ENCODE measurements around the gene TCAP.
A peak's percentile ranks its signal among the peaks of the same experiment; 100 is the strongest.
"Not testable (repeated sequence)": the region's sequence is repeated elsewhere in the genome, so short reads cannot be mapped to it uniquely, and the experiment has no call there.

TCAP gene

DNA sequence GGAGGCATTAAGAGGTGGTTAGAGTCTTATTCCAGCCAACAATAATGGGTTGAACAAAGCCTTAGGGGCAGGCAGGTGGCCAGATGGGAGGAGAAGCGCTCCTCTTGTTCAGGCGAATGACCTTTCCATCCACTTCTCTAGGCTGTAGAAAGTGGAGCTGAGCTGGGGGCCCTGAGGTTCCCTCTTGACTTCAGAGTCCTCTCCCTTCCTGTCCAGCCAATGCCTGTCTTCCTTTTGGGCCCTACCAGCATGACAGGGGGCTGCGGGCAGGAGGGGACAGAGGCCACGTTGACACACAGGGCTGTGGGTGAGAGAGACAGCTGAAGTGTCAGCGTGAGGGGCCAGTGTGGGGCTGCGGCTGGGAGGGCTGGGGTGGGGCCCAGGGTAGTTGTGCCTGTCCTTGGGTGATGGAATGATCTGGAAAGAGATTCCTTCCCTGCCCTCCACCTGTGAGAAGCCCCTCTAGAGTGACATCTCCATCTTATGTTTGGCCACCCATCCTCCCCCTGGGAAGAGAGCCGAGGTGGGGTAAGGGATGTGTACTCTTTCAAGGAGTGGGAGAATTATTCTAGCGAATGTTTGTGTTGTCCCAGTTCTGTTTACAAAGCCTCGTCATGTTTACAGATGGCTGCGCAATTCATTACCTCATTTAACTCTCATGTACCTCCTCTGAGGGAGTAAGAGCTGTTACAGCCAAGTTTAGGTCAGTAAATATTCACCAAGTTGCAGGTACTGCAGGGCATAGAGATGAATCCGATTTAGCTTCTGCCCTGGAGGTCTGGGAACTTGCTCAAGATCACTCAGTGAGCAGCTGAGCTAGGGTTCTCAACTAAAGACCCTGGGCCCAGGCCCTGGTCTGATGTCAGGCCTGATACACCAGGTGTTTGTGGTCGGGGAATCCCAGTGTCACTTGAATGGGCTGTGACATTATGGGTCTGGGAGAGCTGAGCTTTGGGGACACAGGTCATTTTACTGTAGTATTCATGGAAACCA, 38.0 kb downstream of the TCAP start:
- DNase-seq, result no peak

DNA sequence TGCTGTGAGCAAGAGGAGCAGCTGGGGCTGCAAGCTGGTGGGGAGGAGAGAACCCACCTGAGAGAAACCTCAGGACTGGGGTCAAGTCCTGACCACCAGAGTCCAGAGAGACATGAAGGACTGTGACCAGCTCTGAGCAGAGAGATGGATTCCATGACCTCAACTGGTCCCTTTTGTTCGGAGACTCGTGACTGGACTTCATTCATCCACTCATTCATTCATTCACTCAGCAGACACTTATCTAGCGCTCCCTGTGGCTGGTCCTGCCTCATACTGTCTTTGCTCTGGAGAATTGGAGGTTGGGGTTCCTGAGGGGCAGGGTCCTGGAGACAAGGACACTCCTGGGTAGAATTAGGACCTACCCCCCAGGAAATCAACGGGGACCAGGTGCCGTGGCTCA, 38.8 kb downstream of the TCAP start:
- no peak for DNase-seq

DNA sequence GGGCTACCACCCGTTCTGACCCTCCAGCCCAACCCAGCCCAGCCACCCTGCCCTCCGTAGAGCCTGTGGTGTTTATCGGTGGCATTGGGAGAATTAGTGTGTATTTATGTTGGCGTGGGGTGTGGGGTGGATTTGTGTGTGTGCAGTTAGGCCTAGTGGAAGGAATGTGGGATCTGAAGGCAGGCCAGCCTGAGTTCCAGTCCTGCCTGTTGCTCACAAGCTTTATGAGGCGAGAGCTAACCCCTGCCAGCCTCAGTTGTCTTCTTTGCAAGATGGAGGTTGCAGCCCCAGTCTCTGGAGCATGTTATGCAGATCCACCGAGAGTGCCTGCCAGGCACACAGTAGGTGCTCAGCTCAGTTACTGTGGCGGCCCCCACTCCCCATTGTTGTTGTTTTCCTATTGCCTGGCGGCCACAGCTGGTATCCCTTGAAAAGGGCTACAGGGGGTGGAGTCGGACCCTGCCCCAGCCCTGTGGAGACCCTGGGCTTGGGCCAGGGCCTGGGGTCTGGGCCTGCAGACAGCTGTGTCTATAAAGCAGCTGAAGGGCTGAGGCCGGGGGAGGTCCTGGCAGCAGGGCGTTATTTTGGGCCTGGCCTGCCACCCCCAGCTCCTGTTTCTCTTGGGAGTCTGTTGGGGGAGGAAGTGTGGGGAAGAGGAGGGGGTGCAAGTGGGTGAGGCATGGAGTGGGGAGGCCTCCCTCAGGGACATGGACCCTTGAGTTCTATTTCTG, 39.8 kb downstream of the TCAP start:
- no peak for DNase-seq

DNA sequence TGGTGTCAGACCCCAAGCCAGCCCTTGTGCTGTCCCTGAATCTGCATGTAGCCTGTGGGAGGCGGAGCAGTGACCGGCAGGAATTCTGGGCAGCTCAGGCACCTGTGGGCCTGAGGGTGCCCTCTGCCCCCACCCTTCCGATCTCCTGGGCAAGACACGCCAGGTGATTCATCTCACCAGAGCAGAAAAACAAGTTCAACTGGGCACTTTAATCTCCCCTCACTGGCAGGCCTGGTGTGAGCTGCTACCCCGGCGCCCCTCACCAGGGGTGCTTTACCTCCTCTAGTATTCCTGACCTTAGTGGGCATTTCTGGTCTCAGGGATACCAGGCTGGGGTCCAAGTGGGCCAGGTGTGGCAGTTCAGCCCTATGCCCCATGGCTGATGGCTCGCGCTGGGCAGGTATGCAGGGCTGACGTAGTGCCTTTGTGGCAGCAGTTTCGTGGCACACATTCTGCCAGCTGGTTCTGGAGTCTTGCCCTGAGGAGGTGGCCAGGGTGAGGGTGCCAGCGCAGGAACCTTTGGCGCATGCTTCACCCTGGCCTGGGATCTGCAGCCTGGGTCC, 40.7 kb downstream of the TCAP start:
- peak in 4 of 51 donors; percentile 3 to 16 (median 8) for DNase-seq

DNA sequence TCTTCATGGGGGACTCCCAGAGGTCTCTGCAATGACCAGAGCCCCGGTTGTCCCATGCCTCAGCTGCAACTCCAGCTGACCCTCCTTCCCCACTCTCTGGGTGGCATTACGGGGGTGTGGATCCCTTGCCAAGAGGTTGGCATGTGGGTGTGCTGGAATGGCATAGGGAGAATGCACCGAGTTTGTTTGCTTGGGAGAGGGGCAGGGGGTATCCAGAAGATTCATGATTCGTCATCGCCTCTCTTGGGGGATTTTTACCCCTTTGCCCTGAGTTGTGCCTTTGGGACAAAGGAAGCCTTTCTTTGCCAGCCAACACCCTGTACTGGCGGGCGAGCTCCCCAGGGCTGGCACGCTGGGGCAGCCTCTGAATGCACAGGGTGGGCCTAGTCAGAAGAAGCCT, 41.2 kb downstream of the TCAP start:
- DNase-seq, result no peak

DNA sequence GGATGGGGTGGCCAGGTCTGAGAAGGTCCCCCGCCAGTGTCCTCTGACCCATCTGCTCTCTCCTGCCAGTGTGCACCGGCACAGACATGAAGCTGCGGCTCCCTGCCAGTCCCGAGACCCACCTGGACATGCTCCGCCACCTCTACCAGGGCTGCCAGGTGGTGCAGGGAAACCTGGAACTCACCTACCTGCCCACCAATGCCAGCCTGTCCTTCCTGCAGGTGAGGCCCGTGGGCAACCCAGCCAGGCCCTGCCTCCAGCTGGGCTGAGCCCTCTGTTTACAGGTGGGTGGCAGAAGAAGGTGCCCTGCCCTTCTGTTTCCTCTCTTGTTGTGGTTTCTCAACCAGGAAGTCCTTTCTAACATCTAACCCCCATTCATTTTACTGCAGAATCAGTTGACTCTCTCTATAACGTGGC, 41.8 kb downstream of the TCAP start:
- no peak for DNase-seq

DNA sequence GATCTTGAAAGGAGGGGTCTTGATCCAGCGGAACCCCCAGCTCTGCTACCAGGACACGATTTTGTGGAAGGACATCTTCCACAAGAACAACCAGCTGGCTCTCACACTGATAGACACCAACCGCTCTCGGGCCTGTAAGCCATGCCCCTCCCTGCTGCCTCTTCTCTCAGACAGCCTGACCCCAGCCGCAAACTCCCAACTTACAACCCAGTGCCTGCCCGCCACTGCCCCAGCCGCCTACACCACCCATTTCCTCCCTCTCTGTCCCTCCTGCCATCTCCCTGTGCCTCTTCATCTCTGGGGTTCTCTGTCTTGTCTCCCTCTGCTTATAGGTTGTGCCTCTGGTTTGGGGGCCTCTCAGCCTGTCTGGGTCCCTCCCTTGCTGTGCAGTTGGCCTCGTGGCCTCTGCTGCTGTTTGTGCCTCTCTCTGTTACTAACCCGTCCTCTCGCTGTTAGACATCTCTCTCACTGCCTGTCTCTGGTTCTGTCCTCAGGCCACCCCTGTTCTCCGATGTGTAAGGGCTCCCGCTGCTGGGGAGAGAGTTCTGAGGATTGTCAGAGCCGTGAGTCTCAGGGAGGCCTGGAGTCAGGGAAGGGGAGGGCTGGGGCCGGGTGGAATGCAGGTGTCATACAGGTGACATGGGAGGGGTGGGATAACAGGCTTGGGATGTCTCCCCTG, 44.3 kb downstream of the TCAP start:
- no peak for DNase-seq

DNA sequence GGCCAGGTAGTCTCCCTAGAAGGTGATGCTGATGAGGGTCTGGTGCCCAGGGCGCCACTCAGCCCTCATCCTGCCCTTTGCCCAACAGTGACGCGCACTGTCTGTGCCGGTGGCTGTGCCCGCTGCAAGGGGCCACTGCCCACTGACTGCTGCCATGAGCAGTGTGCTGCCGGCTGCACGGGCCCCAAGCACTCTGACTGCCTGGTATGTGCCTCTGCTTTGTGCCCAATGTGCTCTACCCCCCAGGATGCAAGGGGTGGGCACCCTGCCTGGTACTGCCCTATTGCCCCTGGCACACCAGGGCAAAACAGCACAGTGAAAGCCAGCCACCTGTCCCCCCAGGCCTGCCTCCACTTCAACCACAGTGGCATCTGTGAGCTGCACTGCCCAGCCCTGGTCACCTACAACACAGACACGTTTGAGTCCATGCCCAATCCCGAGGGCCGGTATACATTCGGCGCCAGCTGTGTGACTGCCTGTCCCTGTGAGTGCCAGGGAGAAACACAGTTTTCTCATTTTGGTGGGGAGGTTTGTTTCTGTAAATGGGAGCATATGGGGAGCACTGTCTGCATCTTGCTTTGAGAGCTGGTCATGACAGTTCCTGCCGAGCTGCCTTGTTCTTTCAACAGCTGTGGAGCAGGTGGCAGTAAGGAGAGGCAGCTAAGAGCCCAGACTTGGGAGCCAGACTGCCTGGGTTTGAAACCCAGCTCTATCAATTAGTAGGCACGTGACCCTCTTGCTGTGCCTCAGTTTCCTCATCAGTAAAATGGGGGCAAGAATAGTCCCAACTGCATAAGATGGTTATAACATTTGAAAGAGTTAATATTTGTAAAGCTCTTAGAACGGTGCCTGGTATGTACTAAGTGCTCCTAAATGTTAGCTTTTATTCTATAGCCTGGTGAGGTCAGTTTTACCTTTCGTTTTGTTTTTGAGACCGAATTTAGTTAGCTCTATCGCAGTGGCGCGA, 45.1 kb downstream of the TCAP start:
- no peak for DNase-seq

DNA sequence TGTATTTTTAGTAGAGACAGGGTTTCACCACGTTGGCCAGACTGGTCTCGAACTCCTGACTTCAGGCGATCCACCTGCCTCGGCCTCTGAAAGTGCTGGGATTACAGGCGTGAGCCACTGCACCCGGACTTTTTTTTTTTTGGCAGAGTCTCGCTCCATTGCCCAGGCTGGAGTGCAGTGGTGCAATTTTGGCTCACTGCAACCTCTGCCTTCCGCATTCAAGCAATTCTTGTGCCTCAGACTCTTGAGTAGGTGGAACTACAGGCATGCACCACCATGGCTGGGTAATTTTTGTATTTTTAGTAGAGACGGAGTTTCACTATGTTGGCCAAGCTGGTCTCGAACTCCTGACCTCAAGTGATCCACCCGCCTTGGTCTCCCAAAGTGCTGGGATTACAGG, 45.9 kb downstream of the TCAP start:
- DNase-seq, result not testable (repeated sequence)

DNA sequence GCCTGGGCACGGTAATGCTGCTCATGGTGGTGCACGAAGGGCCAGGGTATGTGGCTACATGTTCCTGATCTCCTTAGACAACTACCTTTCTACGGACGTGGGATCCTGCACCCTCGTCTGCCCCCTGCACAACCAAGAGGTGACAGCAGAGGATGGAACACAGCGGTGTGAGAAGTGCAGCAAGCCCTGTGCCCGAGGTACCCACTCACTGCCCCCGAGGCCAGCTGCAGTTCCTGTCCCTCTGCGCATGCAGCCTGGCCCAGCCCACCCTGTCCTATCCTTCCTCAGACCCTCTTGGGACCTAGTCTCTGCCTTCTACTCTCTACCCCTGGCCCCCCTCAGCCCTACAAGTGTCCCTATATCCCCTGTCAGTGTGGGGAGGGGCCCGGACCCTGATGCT, 46.7 kb downstream of the TCAP start:
- DNase-seq, result no peak

DNA sequence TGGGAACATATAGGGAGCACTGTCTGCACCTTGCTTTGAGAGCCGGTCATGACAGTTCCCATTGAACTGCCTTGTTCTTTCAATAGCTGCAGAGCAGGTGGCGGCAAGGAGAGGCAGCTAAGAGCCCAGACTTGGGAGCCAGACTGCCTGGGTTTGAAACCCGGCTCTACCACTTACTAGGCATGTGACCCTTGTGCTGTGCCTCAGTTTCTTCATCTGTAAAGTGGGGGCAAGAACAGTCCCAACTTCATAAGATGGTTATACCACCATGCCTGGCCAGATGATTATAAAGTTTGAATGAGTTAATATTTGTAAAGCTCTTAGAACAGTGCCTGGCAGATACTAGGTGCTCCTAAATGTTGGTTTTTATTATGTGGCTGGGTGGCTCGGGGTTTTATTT, 49.1 kb downstream of the TCAP start:
- DNase-seq, result no peak

DNA sequence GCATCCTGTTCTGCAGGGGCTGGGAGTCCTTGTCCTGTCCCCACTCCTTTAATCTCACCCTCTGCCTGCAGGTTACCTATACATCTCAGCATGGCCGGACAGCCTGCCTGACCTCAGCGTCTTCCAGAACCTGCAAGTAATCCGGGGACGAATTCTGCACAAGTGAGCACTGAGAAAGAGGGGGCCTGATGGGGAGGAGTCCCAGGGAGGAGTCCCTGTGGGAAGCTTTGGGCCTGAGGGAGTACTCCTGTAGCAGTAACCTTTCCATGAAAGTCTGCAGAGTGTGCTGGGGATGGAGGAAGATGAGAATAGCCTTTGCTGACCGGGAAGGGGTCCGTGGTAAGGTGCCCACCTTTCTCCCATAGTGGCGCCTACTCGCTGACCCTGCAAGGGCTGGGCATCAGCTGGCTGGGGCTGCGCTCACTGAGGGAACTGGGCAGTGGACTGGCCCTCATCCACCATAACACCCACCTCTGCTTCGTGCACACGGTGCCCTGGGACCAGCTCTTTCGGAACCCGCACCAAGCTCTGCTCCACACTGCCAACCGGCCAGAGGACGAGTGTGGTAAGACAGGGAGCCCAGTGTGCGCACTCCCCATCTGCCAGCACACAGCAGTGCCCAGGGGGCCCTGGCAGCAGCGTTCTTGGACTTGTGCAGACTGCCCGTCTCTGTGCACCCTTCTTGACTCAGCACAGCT, 50.4 kb downstream of the TCAP start:
- DNase-seq, result no peak
